Ovary (tissue), 9 donors: Measurements from ENCODE around the gene LRRC46. TPM values are rescaled to one million over a fixed set of nuclear protein-coding genes. Genes with fewer than 3 reads are reported as not detected.
A peak's percentile ranks its signal among the peaks of the same experiment; 100 is the strongest.

Source experiments
- DNase-seq, 5 donors: peaks; one replicate each; pipeline ENCODE4 v3.0.0-alpha.2; 2019 to 2020
- H3K27ac ChIP-seq, 2 donors: fragments of 200-600 bp; one replicate each; pipeline versions ENCODE4 v1.5.1 to v1.8.0; 2019 to 2022
- H3K27me3 ChIP-seq: fragments of 200-600 bp; one replicate; pipeline ENCODE4 v1.8.0; 2022
- H3K36me3 ChIP-seq: fragments of 200-600 bp; sonication (generic); one replicate; pipeline ENCODE4 v1.5.1; 2019
- H3K4me1 ChIP-seq: one replicate; pipeline ENCODE4 v1.8.1; 2013; ENCODE audit warnings: mild to moderate bottlenecking, moderate library complexity; ENCODE audit not compliant: insufficient read depth
- H3K4me3 ChIP-seq: fragments of 200-600 bp; sonication (generic); one replicate; pipeline ENCODE4 v1.5.1; 2017
- H3K9me3 ChIP-seq, 2 donors: fragments of 200-600 bp in 1 of 2; sonication (generic) in 1 of 2; one replicate each; pipeline versions ENCODE4 v1.5.1 to v1.8.1; 2013 to 2019; ENCODE audit warnings: mild to moderate bottlenecking in 1 of 2, moderate library complexity in 1 of 2
- CTCF ChIP-seq, 3 donors: fragments of 450-650 bp in 2 of 3; fragments of 200-600 bp in 1 of 3; IDR thresholded peaks; one replicate each; pipeline versions ENCODE4 v1.5.1 to v1.8.0; 2016 to 2022; ENCODE audit warnings: antibody characterized with exemption in 3 of 3, mild to moderate bottlenecking in 1 of 3
- EP300 ChIP-seq: sonication (generic); formaldehyde crosslinking; IDR thresholded peaks from one replicate; pipeline ENCODE4 v1.6.1; 2017; ENCODE audit warnings: antibody characterized with exemption
- POLR2A ChIP-seq: fragments of 450-650 bp; IDR thresholded peaks from one replicate; pipeline ENCODE4 v1.6.1; 2017; ENCODE audit warnings: antibody characterized with exemption, mild to moderate bottlenecking, moderate library complexity
- WGBS, 3 donors: extraction: QIAGEN DNeasy Blood & Tissue Kit in 1 of 3; methylation state at CpG; one replicate each; pipeline versions ENCODE4 v1.1.5 to v1.1.7; 2013 to 2017; 5-methylcytosine and 5-hydroxymethylcytosine counted together
- intact Hi-C, 4 donors: fragments of 100-400 bp; cut with DNase I; formaldehyde crosslinking; loops; one replicate each; pipeline versions ENCODE4 v1.11.0 to v1.15.1; 2022 to 2023
- polyA plus RNA-seq, 2 donors: library from polyadenylated mRNA; stranded (reverse); fragments of 200-250 nt in 1 of 2; fragments of 350-450 nt in 1 of 2; fragmentation: Illumina TruSeq in 1 of 2; extraction: RNeasy Lipid Tissue Mini Kit (QIAGEN cat#74804) in 1 of 2; gene quantifications; one replicate each; pipeline ENCODE4 v1.2.3, GENCODE V29; 2013 to 2014
- total RNA-seq, 7 donors: library from RNA; depleted of rRNA in 2 of 7; stranded (reverse); fragments of >200 nt in 2 of 7; fragmentation: NEBNext Ultra II Directional in 3 of 7; extraction: Animal tissue kit (Norgen Biotek cat#: 25700) in 3 of 7; gene quantifications; one replicate each; pipeline versions ENCODE4 v1.1.0 to v1.2.4, GENCODE V29; 2016 to 2023
- donor health status: DM: no; HTN: no; CAD: no; lungs with moderate emphysema.
- donor health status: DM: no; HTN: no; CAD: no.
- donor health status: Bipolar disorder and iron deficiency.
- donor health status: DM: yes; HTN: yes; CAD: no.
- donor health status: DM: no; HTN: no; CAD: no.
- donor health status: DM: yes; HTN: yes; CAD: no.

LRRC46 gene
- total and polyA plus RNA-seq, 9 donors: 0.31 to 17.1 (median 1.2) TPM

GRCh38 chr17:47882247-47882646, 50.8 kb downstream of the LRRC46 start:
- Histone ChIP-seq H3K27ac (no peak overlapping the region), H3K4me3 (no peak overlapping the region), H3K4me1 (no peaks in the 10 kb centered on the region), H3K27me3 (no peaks in the 10 kb centered on the region), H3K36me3 (no peaks in the 10 kb centered on the region), H3K9me3 (no peaks in the 10 kb centered on the region)
- intact Hi-C loops: loop anchor here in 1 of 4 donors (5.0 kb wide), 1 partner anchor 35 kb away; no protein-coding TSS in a partner anchor
- no peak for DNase-seq
- no peak for TF ChIP-seq POLR2A
- no peak for TF ChIP-seq EP300
- TF ChIP-seq CTCF (IDR thresholded peaks at IDR 0.05): no peak
- 49 to 60% (median 54%) methylated on average over 7 of the region's 7 CpGs for WGBS, 3 donors

- Histone ChIP-seq H3K27me3 (no peaks in the 10 kb centered on the region), H3K9me3 (no peaks in the 10 kb centered on the region), H3K4me1 (no peaks in the 10 kb centered on the region), H3K27ac (peak overlapping the region in 1 of 2 donors; percentile 67), H3K4me3 (no peak overlapping the region), H3K36me3 (no peaks in the 10 kb centered on the region)
- WGBS, 3 donors: 79 to 94% (median 81%) methylated on average over 9 of the region's 9 CpGs
- TF ChIP-seq POLR2A (no peak), EP300 (no peak), CTCF (IDR thresholded peaks at IDR 0.05) (no peak)
- DNase-seq: no peak
- intact Hi-C loops: loop anchor here in 1 of 4 donors (5.0 kb wide), 1 partner anchor 36 kb away; no protein-coding TSS in a partner anchor
Observed at GRCh38 chr17:47882695-47883588, 51.5 kb downstream of the LRRC46 start.

- TF ChIP-seq POLR2A (no peak), EP300 (no peak), CTCF (IDR thresholded peaks at IDR 0.05) (no peak)
- no peaks in the 10 kb centered on the region for H3K36me3 ChIP-seq
- intact Hi-C loops: loop anchor here in 2 of 4 donors (2.0 to 5.0 kb wide), 2 partner anchors 37 to 41 kb away; no protein-coding TSS in a partner anchor
- H3K4me1 ChIP-seq: no peaks in the 10 kb centered on the region
- no peak overlapping the region for H3K4me3 ChIP-seq
- DNase-seq: peak in 3 of 5 donors; percentile 62 to 81 (median 72)
- H3K27ac ChIP-seq: peak overlapping the region in 1 of 2 donors; percentile 67
- H3K9me3 ChIP-seq: no peaks in the 10 kb centered on the region
- no peaks in the 10 kb centered on the region for H3K27me3 ChIP-seq
- WGBS, 3 donors: 36 to 49% (median 48%) methylated on average over 9 of the region's 9 CpGs
Observed at GRCh38 chr17:47883589-47884426, 52.3 kb downstream of the LRRC46 start.

GRCh38 chr17:47884427-47884740, 52.9 kb downstream of the LRRC46 start:
- 29 to 31% (median 30%) methylated on average over 5 of the region's 5 CpGs for WGBS, 3 donors
- no peaks in the 10 kb centered on the region for H3K36me3 ChIP-seq
- peak overlapping the region in 1 of 2 donors; percentile 7 for H3K27ac ChIP-seq
- intact Hi-C loops: loop anchor here in 2 of 4 donors (2.0 to 5.0 kb wide), 2 partner anchors 37 to 42 kb away; no protein-coding TSS in a partner anchor
- H3K4me1 ChIP-seq: no peaks in the 10 kb centered on the region
- TF ChIP-seq POLR2A (no peak), CTCF (IDR thresholded peaks at IDR 0.05) (no peak), EP300 (no peak)
- no peak overlapping the region for H3K4me3 ChIP-seq
- DNase-seq: no peak
- no peaks in the 10 kb centered on the region for H3K27me3 ChIP-seq
- no peaks in the 10 kb centered on the region for H3K9me3 ChIP-seq
